ENCODE results near the gene SCYL1.

The SCYL1 gene

DNA sequence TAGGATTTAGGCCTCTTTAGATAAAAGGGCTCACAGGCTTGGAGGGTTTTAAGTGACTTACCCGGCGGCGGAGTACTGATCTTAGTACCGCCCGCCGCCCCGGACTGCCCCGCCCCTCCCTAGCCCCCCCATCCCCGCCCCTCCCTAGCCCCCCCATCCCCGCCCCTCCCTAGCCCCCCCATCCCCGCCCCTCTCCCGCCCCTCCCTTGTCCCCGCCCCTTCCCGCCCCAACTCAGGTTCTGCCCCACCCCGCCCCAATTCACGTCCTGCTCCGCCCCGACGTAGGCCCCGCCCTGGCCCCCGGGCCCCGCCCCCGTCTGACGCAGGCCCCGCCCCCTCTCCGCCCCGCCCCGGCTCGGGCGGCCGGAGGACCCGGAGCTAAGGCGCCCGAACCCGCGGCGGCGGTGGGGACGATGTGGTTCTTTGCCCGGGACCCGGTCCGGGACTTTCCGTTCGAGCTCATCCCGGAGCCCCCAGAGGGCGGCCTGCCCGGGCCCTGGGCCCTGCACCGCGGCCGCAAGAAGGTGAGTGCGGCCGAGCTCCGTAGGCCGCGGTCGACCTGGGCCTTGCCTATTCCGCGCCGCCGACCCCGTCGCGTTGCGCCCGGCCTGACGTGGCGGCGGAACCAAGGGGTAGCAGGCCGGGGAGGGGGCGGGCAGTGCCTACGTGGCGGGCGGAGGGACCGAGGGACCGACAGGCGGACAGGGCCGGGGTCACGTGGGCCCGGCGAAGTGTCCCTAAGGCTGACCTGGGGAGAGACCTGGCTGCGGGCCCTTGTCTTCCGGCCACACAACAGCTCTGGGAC lies at the start of gene SCYL1:
SCYL1 (plus strand) TSS at position 343 of the 805 bp plus-strand sequence; CDS start at position 414, 71 bp downstream.
- DNase-seq (ENCODE audit: low read depth) = no peak

- DNase-seq (ENCODE audit: low read depth) = no peak
These were observed 48.2 kb upstream of the SCYL1 start for GRCh38 chr11:65476632-65477148.

DNA sequence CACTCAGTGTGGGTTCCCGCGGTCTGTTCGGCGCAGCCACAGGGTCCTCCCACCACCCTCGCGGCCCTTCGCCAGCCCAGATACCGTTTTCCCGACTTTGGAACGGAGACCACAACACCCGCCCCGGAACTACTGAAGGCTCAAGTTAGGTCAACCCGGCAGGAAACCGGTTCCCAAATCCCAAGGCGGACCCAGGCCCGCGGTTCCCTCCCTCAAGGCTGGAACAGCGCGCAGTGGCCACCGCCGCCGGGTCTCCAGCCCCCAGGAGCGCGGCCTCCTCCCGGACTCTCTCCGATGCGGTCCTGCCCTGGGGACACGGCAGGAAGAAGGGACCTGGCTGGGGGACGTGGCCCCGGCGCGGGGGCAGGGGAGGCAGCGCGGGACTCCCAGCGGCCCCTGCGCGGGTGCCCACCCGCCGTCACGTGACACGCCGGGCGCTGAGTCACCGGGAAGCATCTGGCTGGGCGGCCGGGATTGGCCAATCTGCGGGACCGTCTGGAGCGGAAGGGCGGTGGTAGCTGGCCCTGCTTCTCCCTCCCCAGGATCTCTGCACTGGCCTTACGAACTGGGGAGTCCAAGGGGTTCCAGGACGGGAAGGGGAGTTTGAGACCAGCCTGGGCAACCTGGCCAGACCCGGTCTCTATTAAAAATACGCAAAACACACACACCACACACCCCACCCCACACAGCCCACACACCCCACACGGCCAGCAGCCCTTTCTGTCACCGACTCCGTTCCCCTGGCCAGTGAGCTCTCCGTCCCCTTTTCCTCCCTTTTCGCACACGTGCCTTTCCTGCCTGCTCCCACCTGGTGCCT lies 47.5 kb upstream of the SCYL1 start:
- peak; percentile 88 for DNase-seq (ENCODE audit: low read depth)

GRCh38 chr11:65478388-65479183 lies 46.3 kb upstream of the SCYL1 start:
- no peak for DNase-seq (ENCODE audit: low read depth)

DNA sequence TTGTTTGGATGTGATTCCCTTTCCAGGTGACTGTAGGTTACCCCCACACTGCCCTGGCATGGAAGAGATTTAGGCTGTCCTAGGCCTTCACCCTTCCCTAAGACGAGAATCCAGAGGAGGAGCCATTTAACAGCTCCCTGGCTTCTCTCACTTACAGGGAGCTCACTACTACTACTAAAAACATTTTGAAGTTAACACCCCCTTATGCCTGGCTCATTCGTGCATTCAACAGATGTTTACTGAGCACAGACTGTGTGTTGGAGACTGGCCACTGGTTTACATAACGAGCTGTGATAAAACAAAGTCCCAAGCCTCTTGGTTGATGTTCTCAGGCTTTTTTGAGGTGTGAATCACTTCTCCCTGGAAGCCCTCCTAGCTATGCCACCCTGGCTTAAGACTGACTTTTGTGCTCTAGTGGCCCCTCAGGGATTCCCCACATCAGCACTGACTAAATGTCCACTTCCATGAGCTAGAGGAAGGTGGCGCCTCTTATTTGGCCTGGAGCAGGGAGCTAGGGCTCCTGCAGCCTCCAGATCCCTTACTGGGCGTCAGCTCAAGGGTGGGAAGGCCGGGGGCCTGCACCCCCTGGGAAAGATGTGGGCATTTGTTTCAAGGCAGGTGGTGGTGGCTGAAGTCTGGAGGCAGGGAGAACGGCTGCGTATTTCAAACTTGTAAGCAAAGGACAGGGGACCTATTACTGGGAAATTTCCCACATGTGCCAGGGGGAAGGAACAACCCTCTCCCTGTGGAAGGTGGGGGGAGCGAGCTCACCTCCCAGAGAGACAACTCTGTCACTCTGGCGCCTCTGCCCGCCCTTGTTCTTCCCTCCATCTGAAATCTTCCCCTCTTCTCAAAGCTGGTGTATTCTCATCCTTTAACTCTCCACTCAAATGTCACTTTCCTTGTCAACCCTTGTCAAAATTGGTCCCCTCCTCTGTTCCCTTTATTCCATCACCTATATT lies 45.4 kb upstream of the SCYL1 start:
- peak; percentile 87 for DNase-seq (ENCODE audit: low read depth)

DNA sequence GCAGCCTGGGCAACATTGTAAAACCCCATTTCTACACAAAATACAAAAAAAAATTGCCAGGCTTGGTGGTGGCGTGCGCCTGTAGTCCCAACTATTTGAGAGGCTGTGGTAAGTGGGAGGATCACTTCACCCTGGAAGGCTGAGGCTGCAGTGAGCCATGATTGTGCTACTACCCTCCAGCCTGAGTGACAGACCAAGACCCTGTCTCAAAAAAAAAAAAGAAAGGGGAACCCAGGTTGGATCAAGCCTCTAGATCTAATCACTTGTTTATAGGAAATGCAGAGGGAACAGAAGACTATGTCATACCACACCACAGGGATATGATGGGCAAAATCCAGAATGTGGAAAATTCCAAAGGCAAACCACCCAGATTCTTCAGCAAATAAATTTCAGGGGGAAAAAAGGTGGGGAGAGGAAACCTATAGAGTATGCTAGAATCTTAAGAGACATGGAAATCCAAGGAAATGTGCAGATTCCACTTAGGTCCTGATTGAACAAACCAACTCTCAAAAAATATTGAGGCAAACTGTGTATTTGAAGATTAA lies 42.5 kb upstream of the SCYL1 start:
- DNase-seq (ENCODE audit: low read depth) = no peak

DNA sequence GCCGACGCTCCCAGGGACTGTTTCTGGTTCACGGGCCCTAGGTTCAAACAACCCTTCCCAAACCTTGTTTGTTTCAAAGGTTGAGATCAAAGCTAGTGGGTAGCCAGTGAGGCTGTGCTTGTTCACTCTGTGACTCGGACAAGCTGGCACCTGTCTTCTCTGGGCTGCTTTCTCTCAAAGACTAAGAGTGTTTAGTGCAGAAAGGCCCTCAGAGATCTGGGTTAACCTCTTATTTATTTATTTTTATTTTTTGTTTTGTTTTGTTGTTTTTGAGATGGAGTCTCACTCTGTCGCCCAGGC lies 39.0 kb upstream of the SCYL1 start:
- DNase-seq (ENCODE audit: low read depth) = no peak

GRCh38 chr11:65486570-65487466 lies 38.1 kb upstream of the SCYL1 start:
- DNase-seq (ENCODE audit: low read depth) = no peak

GRCh38 chr11:65487467-65488272 lies 37.2 kb upstream of the SCYL1 start:
- DNase-seq (ENCODE audit: low read depth) = peak; percentile 100

GRCh38 chr11:65488273-65489034 lies 36.4 kb upstream of the SCYL1 start:
- peak; percentile 69 for DNase-seq (ENCODE audit: low read depth)

DNA sequence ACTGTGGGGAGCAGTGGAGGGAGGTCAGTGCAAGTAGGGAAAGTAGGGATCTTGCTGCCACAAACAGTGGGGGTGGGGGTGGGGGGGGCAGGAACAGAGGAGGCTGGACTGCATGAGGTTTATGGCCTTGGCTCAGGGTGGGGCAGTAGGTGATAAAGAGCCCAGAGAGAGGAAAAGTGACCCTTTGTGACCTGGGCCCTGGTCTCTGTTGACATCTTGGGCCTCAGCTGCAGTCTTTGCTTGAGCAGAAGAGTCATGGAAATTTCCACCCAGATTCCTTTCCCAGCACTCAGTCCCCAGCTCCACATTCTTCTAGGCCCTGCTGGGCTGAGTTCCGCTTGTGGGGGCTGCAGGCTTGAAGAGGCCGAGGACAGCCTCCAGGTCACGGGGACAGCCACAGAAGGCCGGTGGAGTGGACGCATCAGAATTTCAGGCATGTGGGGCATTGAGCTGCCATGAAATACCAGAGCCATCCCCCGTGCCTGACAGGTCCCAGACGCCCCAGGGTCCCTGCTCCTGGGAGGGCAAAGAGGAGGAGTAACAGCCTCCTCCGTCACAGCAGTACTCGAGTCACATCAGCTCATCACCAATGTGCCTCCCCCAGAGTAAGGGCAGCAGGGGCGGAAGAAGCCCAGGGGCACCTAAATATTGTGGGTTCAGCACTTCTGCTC lies 35.7 kb upstream of the SCYL1 start:
- DNase-seq (ENCODE audit: low read depth) = peak; percentile 91

DNA sequence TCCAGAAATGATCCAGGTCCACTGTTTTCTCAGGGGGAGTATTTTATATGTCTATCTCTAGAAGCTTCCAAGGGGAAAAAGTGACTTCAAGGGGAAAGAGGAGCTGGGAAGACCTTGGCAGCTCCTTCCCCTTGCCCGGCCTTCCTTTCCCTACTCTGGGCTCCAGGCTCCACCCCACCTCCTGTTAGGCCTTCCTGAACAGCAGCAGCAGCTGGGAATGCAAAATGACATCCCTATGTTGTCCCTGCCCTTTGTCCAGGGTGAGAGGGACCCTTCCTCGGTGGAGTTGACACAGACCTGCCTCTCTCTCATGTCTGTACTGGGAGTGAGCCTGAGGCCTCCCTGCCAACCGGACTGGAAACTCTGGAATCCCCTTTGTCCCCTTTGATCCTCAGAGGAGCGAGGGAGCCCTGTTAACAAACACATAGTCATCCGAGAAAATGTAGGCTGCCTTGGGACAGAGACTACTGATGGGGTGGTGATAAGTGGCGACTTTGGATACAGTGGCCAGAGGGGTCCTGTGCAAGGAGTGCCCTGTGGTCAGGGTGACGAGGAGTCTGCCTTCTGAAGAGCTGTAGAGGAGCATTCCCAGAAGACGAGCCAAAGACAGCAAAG lies 35.1 kb upstream of the SCYL1 start:
- DNase-seq (ENCODE audit: low read depth) = peak; percentile 54

GRCh38 chr11:65491163-65491465 lies 33.8 kb upstream of the SCYL1 start:
- no peak for DNase-seq (ENCODE audit: low read depth)

GRCh38 chr11:65491614-65492386 lies 33.1 kb upstream of the SCYL1 start:
- DNase-seq (ENCODE audit: low read depth) = peak; percentile 99

DNA sequence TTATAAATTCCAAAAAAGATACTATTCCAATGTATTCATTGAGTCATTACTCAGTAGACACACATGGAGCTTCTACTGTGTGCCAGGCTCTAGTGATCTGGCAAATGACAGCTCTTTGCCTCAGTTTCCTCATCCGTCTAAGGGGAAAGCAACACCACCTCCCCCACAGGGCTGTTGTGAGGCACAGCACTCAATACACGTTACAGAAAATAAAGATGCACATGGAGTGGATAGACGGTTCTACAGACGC lies 32.6 kb upstream of the SCYL1 start:
- no peak for DNase-seq (ENCODE audit: low read depth)

DNA sequence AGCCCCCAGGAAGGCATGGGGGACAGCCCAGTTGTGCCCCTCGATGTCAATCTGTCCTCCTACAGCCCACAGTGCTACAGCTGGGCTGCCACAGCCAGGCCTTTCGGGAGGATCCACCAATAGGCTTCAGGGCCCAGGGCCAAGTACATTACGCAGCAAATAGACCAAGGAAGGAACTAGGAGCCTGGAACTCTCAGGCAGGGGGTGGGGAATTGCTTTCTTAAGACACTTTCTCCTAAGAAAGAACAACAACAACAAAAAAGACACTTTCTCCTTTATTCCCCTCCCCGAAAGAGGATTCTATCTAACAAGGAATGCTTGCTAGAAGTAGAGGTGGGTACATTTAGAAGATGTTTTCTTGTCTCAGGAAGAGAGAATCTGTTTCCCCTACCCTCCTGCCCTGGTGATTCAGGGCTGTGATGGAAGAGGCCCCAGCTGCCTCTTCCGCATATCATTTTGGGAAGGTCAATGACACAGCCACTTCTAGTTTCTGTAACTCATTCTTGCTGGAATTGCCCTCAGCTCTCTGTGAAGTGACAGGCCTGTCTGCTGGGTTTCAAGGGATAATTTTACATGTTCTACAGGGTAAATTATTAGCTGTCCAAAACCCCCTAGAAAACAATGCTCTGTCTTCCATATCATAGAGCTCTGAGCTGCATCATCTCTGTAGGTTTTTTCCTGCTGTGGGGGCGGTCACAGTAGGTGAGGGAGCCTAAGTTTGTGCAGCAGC lies 32.1 kb upstream of the SCYL1 start:
- DNase-seq (ENCODE audit: low read depth) = peak; percentile 91
